IMR-90 (cell line): Measurements from ENCODE around the gene RPL18. TPM values are rescaled to one million over a fixed set of nuclear protein-coding genes. Genes with fewer than 3 reads are reported as not detected.

Source experiments
- ATAC-seq: fragments of 200-7000 bp; cut with Tn5 transposase; 2 replicates; pipeline ENCODE4 v1.9.1; 2020; ENCODE audit warnings: low read depth, mild to moderate bottlenecking, moderate library complexity
- BruUV-seq: library from RNA; stranded (reverse); fragments of 400-500 nt; replicated peaks from 2 replicates; lab custom pipeline; 2021; lab: Mats Ljungman, UMichigan
- CTCF ChIA-PET: fragments of 300-600 bp; formaldehyde crosslinking; extraction: SDS; loops from one replicate; lab custom pipeline; 2021; ENCODE audit warnings: antibody characterized with exemption; lab: Yijun Ruan, JAX
- POLR2A ChIA-PET: fragments of 300-600 bp; sonication (Branson Sonifier 250); formaldehyde crosslinking; loops from one replicate; lab custom pipeline; 2022; ENCODE audit warnings: antibody characterized with exemption; ENCODE audit not compliant: unreplicated experiment; lab: Charles Lee
- DNase-seq: peaks from one replicate; pipeline ENCODE4 v3.0.0; 2013
- H2AFZ ChIP-seq: replicated peaks from 2 replicates; pipeline ENCODE3; 2013; ENCODE audit warnings: low read length, mild to moderate bottlenecking; ENCODE audit not compliant: poor library complexity
- H2AK5ac ChIP-seq: 2 replicates; pipeline ENCODE4 v1.6.1; 2013; ENCODE audit warnings: low read depth, low read length, inconsistent platforms
- H2AK9ac ChIP-seq: replicated peaks from 2 replicates; pipeline ENCODE3; 2013; ENCODE audit warnings: mild to moderate bottlenecking, low read depth, low read length, moderate library complexity; ENCODE audit not compliant: poor library complexity
- H2BK120ac ChIP-seq: 2 replicates; pipeline ENCODE4 v1.6.1; 2013; ENCODE audit warnings: low read depth, low read length, inconsistent platforms
- H2BK15ac ChIP-seq: 3 replicates; pipeline ENCODE4 v1.6.1; 2013; ENCODE audit warnings: low read depth, low read length, inconsistent platforms
- H2BK20ac ChIP-seq: 2 replicates; pipeline ENCODE4 v1.6.1; 2013; ENCODE audit warnings: low read depth, mild to moderate bottlenecking, inconsistent platforms, low read length, moderate library complexity
- H2BK5ac ChIP-seq: 2 replicates; pipeline ENCODE4 v1.6.1; 2013; ENCODE audit warnings: mild to moderate bottlenecking, low read depth, low read length, inconsistent platforms; ENCODE audit not compliant: poor library complexity, severe bottlenecking
- H3K14ac ChIP-seq: replicated peaks from 2 replicates; pipeline ENCODE4 v1.6.1; 2013; ENCODE audit warnings: low read depth, low read length, inconsistent platforms
- H3K18ac ChIP-seq: 2 replicates; pipeline ENCODE4 v1.6.1; 2013; ENCODE audit warnings: low read depth, low read length, control low read depth
- H3K23ac ChIP-seq: 2 replicates; pipeline ENCODE4 v1.6.1; 2013; ENCODE audit warnings: low read depth, low read length, inconsistent platforms
- H3K27ac ChIP-seq: 2 replicates; pipeline ENCODE4 v1.5.1; 2013; ENCODE audit warnings: mild to moderate bottlenecking, control low read depth, low read length; ENCODE audit not compliant: insufficient read depth
- H3K27me3 ChIP-seq: 2 replicates; pipeline ENCODE4 v1.6.1; 2013; ENCODE audit warnings: low read length; ENCODE audit not compliant: control insufficient read depth, insufficient read depth
- H3K36me3 ChIP-seq: 2 replicates; pipeline ENCODE4 v1.6.1; 2013; ENCODE audit warnings: low read length, mixed read lengths; ENCODE audit not compliant: control insufficient read depth, insufficient read depth
- H3K4ac ChIP-seq: 2 replicates; pipeline ENCODE4 v1.6.1; 2013; ENCODE audit warnings: low read depth, low read length, inconsistent platforms
- H3K4me1 ChIP-seq: 2 replicates; pipeline ENCODE4 v1.6.1; 2013; ENCODE audit warnings: low read length, mixed read lengths; ENCODE audit not compliant: control insufficient read depth, insufficient read depth
- H3K4me2 ChIP-seq: 2 replicates; pipeline ENCODE4 v1.6.1; 2013; ENCODE audit warnings: low read depth, mild to moderate bottlenecking, control low read depth, low read length, moderate library complexity
- H3K4me3 ChIP-seq: 2 replicates; pipeline ENCODE4 v1.5.1; 2013; ENCODE audit warnings: low read depth, mild to moderate bottlenecking, control low read depth, low read length, moderate library complexity; ENCODE audit not compliant: insufficient read depth
- H3K56ac ChIP-seq: 2 replicates; pipeline ENCODE4 v1.6.1; 2013; ENCODE audit warnings: low read length, inconsistent platforms; ENCODE audit not compliant: insufficient read depth; ENCODE audit errors: extremely low read depth
- H3K79me1 ChIP-seq, 2 experiments: 2 replicates each; pipeline ENCODE4 v1.6.1; 2013; ENCODE audit warnings: low read length in 2 of 2, inconsistent platforms in 1 of 2, low read depth in 1 of 2
- H3K9ac ChIP-seq: 2 replicates; pipeline ENCODE4 v1.6.1; 2013; ENCODE audit warnings: low read depth, low read length, control low read depth
- H3K9me1 ChIP-seq: 2 replicates; pipeline ENCODE4 v1.6.1; 2013; ENCODE audit warnings: low read length, inconsistent platforms; ENCODE audit not compliant: insufficient read depth
- H3K9me3 ChIP-seq: 2 replicates; pipeline ENCODE4 v1.6.1; 2013; ENCODE audit warnings: low read length; ENCODE audit not compliant: control insufficient read depth, insufficient read depth
- H4K20me1 ChIP-seq: 2 replicates; pipeline ENCODE4 v1.6.1; 2013; ENCODE audit warnings: low read length, inconsistent platforms; ENCODE audit not compliant: insufficient read depth
- H4K5ac ChIP-seq: 2 replicates; pipeline ENCODE4 v1.6.1; 2013; ENCODE audit warnings: mild to moderate bottlenecking, low read depth, low read length, control low read depth
- H4K8ac ChIP-seq, 2 experiments: 2 replicates each; pipeline ENCODE4 v1.6.1; 2013; ENCODE audit warnings: low read depth in 2 of 2, low read length in 2 of 2, control low read depth in 1 of 2, inconsistent platforms in 1 of 2
- H4K91ac ChIP-seq: 2 replicates; pipeline ENCODE4 v1.6.1; 2013; ENCODE audit warnings: low read depth, low read length, inconsistent platforms; ENCODE audit not compliant: insufficient read depth
- FOS ChIP-seq: fragments of 150-350 bp; IDR thresholded peaks from 2 replicates; pipeline ENCODE4 v1.6.1; 2016; ENCODE audit warnings: low read depth, low read length
- NFE2L2 ChIP-seq: fragments of 150-350 bp; IDR thresholded peaks from 2 replicates; pipeline ENCODE4 v1.6.1; 2016; ENCODE audit warnings: low read depth, mild to moderate bottlenecking, low read length
- POLR2A ChIP-seq: IDR thresholded peaks from 2 replicates; pipeline ENCODE4 v1.6.1; 2012; ENCODE audit warnings: mild to moderate bottlenecking, low read depth, low read length
- RAD21 ChIP-seq: IDR thresholded peaks from 2 replicates; pipeline ENCODE4 v1.6.1; 2012; ENCODE audit warnings: low read length, improper control_type of control experiment
- WGBS, 2 experiments: methylation state at CpG; one replicate each; pipeline versions ENCODE4 v1.1.5 to v1.1.7; 2013; ENCODE audit warnings: missing lambda C conversion rate in 2 of 2; ENCODE audit not compliant: insufficient read length in 1 of 2; ENCODE audit errors: extremely low coverage in 2 of 2; 5-methylcytosine and 5-hydroxymethylcytosine counted together
- dilution Hi-C: fragments of 300-500 bp; cut with HindIII; formaldehyde crosslinking; loops from one replicate; pipeline ENCODE4 v1.14.3; 2018; ENCODE audit warnings: low sequenced_read_pairs; ENCODE audit not compliant: unreplicated experiment
- in situ Hi-C: fragments of 300-500 bp; cut with MboI; formaldehyde crosslinking; loops from 3 replicates; pipeline ENCODE4 v1.14.3; 2019; ENCODE audit warnings: low sequenced_read_pairs, inconsistent platforms, mixed read lengths
- intact Hi-C: fragments of 100-400 bp; cut with micrococcal nuclease; formaldehyde crosslinking; loops from 2 replicates; pipeline ENCODE4 v1.10.0; 2022
- polyA plus RNA-seq, 3 experiments: library from polyadenylated mRNA; depleted of rRNA; stranded (reverse); fragments of >200 nt; gene quantifications; 2 replicates each; pipeline ENCODE4 v1.2.3, GENCODE V29; 2012; ENCODE audit warnings: low replicate concordance in 1 of 3
- total RNA-seq: library from RNA; depleted of rRNA; stranded (reverse); fragments of >200 nt; gene quantifications from 2 replicates; pipeline ENCODE4 v1.2.3, GENCODE V29; 2012
- TF ChIP-seq, protein P1 (sequence below): fragments of 150-350 bp; IDR thresholded peaks from 2 replicates; pipeline ENCODE4 v1.6.1; 2016; ENCODE audit warnings: low read depth, mild to moderate bottlenecking, low read length, moderate library complexity, borderline replicate concordance

The RPL18 gene
- total and polyA plus RNA-seq, 2 of the 4 experiments (the other 2 are of a cell fraction), result 1,909 to 2,254 TPM

GRCh38 chr19:48603850-48604249 is 15.1 kb downstream of the RPL18 start:
- no peak overlapping the region for H3K27ac ChIP-seq
- DNase-seq, result no peak

More at GRCh38 chr19:48603850-48604249, 15.1 kb downstream of the RPL18 start:
- Histone ChIP-seq H3K4me1 (no peaks in the 10 kb centered on the region), H3K23ac (no peak overlapping the region), H2BK120ac (no peak overlapping the region), H3K4me2 (no peak overlapping the region), H2BK20ac (no peak overlapping the region), H3K9ac (no peak overlapping the region), H2BK15ac (no peak overlapping the region), H3K27me3 (peaks cover 8% of the 10 kb centered on the region; the same call in 1 of the 2 replicates), H2BK5ac (no peak overlapping the region), H3K18ac (no peak overlapping the region), H3K36me3 (no peaks in the 10 kb centered on the region), H3K9me3 (no peaks in the 10 kb centered on the region), H3K14ac (no peak overlapping the region), H4K5ac (no peak overlapping the region), H3K56ac (no peak overlapping the region), H2AFZ (no peak overlapping the region), H2AK5ac (no peak overlapping the region), H4K8ac (no peak overlapping the region), H2AK9ac (no peak overlapping the region), H3K9me1 (no peaks in the 10 kb centered on the region), H3K4me3 (no peak overlapping the region), H3K4ac (no peak overlapping the region), H4K91ac (no peak overlapping the region), H4K20me1 (no peaks in the 10 kb centered on the region), H3K79me1 (no peaks in the 10 kb centered on the region)
- POLR2A ChIA-PET, result no interaction called here
- no peak for TF ChIP-seq FOS
- TF ChIP-seq NFE2L2, result no peak
- TF ChIP-seq RAD21, result no peak
- TF ChIP-seq POLR2A, result no peak
- TF ChIP-seq, protein P1, sequence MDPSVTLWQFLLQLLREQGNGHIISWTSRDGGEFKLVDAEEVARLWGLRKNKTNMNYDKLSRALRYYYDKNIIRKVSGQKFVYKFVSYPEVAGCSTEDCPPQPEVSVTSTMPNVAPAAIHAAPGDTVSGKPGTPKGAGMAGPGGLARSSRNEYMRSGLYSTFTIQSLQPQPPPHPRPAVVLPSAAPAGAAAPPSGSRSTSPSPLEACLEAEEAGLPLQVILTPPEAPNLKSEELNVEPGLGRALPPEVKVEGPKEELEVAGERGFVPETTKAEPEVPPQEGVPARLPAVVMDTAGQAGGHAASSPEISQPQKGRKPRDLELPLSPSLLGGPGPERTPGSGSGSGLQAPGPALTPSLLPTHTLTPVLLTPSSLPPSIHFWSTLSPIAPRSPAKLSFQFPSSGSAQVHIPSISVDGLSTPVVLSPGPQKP, result no peak
- no peak for ATAC-seq
- BruUV-seq, result no TSS peak
- in situ Hi-C loops, result no loop called here
- intact Hi-C loops, result no loop called here
- CTCF ChIA-PET, result interaction anchor here (0.6 kb wide), 1 partner anchor 93 kb away, joined by 3 read pairs; no protein-coding TSS in a partner anchor
- no CpG with 5 or more reads among the region's 9 CpGs for WGBS, 2 experiments
- dilution Hi-C loops, result no loop called here
